GM12874 (cell line): ENCODE measurements around the gene CDH4.

ENCODE experiments used
- TF ChIP-seq, protein P1 (sequence below): IDR thresholded peaks from 2 replicates; pipeline ENCODE4 v1.5.1; 2011; ENCODE audit warnings: low read depth, mild to moderate bottlenecking, control low read depth, low read length, moderate library complexity; ENCODE audit not compliant: insufficient read depth

CDH4 gene

DNA sequence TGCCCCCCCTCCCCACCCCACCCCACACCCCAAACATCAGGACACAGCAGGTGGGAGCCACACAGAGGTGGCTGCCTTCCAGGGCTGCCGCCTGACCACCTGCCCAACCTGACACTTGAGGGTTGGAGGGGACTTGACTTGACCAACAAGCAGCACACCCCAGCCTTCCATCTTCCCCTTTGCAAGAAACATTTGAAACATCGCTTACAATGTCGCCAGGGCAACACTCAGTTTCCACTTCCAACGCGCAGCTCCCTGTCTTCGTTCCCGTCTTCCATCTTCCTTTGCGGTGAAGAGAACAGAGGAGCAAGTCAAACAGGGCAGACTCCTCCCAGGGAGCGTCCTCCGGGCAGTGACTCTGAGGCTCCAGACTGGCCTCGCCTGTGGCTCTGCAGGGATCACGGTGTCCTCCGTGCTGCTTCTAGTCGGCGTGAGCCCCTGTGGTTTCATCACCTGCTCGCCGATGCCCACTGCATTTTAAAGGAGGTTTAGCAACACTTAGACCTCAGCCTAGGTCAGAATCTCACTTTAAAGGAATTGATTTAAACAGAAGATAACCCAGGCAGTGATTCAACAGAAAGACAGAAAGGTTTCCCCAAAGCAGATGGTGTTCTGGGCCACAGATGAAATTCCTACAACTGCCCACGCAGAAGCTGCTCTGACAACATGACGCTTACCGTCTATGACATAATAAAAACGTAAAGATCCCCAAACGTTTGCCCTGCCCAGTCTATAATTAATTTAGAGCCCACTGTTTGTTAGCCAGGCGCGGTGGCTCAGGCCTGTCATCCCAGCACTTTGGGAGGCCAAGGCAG, 682.9 kb downstream of the CDH4 start:
- TF ChIP-seq, protein P1, sequence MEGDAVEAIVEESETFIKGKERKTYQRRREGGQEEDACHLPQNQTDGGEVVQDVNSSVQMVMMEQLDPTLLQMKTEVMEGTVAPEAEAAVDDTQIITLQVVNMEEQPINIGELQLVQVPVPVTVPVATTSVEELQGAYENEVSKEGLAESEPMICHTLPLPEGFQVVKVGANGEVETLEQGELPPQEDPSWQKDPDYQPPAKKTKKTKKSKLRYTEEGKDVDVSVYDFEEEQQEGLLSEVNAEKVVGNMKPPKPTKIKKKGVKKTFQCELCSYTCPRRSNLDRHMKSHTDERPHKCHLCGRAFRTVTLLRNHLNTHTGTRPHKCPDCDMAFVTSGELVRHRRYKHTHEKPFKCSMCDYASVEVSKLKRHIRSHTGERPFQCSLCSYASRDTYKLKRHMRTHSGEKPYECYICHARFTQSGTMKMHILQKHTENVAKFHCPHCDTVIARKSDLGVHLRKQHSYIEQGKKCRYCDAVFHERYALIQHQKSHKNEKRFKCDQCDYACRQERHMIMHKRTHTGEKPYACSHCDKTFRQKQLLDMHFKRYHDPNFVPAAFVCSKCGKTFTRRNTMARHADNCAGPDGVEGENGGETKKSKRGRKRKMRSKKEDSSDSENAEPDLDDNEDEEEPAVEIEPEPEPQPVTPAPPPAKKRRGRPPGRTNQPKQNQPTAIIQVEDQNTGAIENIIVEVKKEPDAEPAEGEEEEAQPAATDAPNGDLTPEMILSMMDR, result no peak

DNA sequence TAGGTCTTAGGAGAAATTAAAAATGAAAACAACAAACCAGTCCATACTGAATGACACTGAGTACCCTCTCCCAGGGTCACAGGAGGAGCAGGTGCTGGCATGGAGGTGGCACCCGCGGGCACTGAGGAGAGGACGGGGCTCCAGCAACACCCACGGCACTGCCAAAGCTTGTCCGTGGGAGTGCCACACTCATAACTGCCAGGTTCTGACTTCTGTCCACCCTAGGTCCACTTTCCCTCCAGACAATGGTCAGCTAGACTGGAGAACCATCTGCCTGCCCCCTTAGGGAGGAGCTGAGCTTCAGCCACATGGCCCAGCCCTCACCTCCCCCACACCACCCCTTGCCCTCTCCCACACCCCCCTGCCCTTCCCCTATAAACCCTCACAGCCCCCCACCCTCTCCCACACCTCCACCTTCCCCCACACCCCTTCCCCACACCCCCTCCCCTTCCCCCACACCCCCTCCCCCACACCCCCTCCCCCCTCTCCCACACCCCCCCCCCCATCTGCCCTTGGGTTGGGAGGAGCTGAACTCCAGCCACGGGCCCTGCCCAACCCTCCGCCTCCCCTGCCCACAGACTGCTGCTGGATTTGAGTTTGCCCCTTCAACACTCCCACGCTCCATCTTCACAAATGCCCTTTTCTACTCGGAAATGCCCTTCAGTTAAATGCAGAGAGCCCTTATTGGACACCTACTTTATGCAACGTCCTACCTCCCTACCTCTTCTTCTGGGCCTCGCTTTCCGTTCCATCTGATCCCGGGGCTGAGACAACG, 684.1 kb downstream of the CDH4 start:
- TF ChIP-seq, protein P1, result no peak

DNA sequence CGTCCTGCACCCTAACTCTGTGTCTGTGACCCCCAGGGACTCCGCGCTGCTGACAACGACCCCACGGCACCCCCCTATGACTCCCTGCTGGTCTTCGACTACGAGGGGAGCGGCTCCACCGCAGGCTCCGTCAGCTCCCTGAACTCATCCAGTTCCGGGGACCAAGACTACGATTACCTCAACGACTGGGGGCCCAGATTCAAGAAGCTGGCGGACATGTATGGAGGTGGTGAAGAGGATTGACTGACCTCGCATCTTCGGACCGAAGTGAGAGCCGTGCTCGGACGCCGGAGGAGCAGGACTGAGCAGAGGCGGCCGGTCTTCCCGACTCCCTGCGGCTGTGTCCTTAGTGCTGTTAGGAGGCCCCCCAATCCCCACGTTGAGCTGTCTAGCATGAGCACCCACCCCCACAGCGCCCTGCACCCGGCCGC, 684.7 kb downstream of the CDH4 start:
- TF ChIP-seq, protein P1, result no peak

DNA sequence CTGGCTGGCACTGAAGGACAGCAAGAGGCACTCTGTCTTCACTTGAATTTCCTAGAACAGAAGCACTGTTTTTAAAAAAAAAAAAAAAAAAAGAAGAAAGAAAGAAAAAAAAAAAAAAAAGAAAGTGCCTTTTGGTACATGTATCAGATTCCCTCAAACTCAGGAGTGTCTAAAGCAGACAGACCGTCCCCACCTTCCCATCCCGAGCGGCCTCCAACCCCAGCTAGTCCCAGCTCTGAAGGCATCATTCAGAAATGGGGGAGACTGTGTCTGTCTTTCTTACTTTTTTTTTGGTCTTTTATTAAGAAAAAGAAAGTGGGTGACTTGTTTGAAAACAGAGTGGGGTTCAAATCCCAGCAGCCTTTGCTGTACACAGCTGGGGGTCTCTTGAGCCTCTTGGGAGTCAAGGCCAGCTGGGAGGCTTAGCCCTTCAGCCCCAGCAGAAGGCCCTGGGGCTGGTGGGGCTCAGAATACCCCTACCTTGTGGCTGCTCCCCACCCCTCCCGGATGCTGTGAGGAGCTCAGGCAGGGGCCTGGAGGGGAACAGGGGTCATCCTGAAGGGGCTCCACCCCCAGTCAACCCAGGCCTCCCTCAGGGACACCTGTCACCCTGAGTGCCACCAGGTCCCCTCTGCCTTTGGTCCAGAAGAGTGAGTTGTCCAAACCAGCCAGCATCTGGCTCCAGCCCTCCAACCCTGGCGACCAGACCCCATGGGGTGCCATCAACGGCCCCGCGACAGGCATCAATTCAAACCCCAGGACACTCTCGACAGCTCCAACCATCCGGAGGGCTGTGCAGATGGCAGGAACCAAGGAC, 685.3 kb downstream of the CDH4 start:
- TF ChIP-seq, protein P1, result no peak

DNA sequence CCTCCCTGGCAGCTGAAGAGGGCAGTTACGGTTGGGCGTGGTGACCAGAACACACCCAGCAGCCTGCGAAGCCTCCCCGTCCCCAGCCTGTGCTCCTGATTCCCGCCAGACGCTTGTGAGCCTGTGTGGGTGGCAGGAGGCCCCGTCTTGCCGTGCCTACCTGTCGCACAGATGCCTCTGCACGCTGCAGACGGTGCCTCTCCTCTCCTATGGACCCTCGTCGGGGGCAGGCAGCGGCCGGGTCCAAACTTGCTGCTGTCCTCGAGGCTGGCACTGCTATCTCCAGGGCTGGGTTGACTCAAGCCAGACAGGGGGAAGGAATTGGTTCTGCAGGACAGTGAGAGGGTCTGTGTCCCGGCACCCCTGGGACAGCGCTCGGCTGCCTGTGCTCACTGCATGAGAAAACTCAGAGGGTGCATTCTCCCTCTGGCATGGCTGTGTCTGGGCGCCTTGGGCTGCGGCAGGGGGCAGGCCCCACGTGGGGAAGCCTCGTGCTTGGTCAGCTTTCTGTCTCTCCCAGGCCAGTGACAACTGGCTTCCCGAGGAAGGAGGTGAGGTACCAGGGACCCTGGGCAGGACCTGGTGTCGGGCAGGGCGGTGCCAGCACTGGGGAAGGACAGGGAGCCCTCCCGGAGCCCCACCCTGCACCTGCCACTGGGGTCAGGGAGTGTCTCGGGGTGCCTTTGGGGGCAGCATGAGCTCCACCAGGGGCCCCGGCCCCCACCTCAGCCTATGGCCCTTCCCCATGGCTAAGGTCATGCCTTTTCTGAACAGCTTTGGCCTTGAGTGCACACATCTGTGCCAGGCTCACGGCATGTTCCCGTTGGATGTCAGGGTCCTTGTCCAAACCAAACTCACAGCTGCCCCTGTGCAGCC, 686.1 kb downstream of the CDH4 start:
- TF ChIP-seq, protein P1, result no peak

DNA sequence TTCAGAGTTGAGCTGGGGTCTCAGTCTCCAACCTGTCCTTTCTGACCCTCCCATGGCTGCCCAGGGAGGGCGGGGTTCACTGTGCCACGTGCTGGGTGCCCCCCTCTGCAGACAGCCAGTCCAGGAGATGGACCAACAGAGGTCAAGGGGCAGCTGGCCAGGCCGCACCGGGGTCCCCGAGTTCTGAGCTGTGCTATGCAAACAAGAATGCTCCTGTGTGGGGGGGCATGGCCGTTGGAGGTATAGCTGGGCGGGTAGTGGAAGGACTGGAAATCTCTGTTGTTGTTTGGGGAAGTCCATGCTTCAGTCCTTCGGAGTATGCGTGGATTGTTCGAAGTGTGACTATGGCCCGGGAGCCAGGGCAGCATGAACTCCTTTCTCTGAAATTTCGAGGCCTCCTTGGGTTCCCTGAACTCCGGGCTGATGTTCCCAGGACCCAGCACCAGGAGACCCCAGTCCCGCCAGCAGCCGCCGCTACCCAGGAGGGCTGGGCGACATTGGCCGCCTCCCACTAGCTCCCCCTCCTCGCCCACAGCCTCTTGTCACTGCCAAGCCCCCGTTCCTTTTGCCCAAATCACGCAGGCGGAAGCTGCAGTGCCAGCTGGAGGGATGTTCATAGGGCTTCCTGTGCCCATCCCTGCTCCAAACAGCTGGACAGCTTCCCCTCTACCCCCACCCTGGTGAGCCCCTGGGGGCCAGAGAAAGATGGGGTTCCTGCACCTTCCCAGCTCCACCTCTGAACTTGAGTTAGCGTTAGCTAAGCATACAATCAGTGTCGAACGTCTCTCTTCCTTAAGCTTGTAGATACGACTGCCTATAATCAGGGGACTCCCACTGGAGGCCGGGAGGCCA, 687.0 kb downstream of the CDH4 start:
- TF ChIP-seq, protein P1, result no peak
